CD4-positive, alpha-beta T cell treated with Interferon gamma for 1 hour (primary cell): ENCODE data around the gene ARID2.

ENCODE experiments used
- DNase-seq: peaks from one replicate; pipeline ENCODE4 v3.0.0-alpha.2; 2020

The ARID2 gene

GRCh38 chr12:45725631-45726602 is 3.6 kb upstream of the ARID2 start:
- DNase-seq: no peak

GRCh38 chr12:45726603-45727300 is 2.8 kb upstream of the ARID2 start:
- DNase-seq: peak; percentile 16

DNA sequence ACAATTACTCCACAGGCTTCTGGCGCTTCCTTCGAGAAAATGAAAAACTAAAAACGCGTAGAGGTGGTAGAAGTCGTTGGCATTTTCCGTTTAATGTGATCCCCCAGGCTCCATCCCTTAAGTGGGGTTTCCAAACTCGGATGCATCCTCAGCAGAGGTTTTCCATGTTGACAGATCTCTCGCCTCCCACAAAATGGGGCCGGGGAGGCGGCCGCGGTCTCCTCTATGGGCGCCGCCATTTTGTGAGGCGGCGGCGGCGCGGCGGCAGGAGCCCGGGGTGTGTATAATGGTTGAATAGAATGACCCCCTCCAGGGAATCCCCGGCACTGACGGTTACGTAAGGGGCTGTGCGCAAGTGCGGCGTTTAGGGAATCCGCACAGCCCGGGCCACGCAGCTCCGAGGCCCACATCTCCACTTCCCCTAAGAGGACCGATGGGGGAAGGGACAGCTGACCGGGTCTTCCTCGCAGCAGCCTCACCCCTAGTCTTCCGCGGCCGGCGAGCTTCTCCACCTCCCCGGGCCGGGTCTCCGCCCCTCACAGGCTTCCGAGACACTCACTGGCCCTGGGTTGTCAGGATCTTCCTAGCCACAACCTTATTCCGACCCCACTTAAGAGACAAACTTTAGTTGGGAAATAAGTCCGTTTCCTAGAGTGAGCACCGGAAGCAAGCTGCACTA is 2.1 kb upstream of the ARID2 start:
- DNase-seq: peak; percentile 96

DNA sequence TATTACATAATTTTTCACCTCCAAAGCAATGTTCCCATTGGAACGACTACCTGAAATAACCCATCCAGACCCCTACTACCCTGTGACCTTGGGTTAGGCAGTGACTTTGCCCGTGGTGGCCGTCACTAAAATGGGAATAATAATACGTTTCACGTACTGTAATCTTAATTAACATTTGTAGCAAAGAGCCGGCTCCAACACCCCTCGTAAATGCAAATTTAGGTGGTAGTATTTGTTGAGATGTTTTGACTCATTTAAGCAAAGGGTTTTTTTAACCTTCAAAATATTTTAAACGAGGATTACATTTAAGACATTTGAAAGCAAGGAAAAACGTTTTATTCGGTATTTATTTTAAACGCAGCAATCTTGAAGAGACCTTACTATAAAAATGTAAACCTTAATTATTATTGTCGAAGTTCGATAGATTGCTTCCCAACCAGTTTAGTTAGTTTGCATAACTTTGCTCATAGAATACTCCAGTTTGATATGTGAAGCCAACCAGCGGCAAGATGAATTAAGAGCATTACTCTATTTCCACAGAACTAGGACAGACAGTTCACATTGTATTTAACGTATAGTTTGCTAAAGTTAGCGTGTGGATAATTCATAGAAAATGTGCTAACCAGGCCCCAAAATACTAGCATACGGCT is 1.4 kb upstream of the ARID2 start:
- DNase-seq: no peak

- peak; percentile 98 for DNase-seq
Observed at GRCh38 chr12:45728630-45729232, 775 bp upstream of the ARID2 start.

GRCh38 chr12:45730084-45730347 is 510 bp downstream of the ARID2 start:
- DNase-seq: no peak

- peak; percentile 59 for DNase-seq
Observed at GRCh38 chr12:45730348-45731189, 1.1 kb downstream of the ARID2 start.

DNA sequence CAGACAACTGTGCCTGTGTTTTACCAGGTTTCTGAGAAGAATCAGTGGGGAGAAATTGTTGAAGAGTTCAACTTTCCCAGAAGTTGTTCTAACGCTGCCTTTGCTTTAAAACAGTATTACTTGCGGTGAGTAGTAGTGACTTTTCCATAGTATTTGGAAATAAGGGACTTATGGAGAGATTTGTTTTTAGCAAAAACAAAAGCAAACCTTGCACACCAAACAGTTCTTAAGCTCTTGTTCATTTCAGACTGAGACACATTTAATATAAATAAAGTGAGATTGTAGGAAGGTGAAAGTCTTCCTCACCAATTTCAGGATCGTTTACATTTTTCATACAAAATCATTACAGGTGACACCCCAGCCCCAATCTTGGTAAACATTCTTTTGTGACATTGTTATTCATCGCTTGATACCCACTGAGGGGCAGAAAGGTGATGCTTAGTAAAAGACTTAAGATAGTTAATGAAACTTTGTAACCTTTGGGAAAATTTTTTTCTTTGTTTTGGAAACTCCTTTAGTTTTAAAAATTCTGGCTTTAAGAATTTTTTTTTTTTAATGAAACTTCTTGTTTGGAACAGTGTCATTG is 1.8 kb downstream of the ARID2 start:
- no peak for DNase-seq

DNA sequence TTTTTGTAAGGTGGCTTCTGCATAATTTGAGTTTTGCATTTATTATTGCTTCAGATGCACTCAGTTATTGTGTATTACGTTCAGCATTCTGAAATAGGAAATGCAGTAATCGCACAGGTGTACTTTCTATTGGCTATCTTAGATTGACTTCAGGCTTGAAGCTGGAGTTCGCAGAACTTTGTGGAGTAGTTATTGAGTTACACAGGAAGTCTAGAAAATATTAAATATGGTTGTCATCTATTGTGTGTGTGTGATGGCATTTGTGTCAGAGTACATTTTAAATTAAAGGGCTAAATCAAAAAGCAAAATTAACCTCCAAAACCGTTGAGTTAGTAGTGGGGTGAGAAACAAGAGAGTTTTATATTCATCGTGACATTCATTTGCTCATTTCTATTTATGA is 2.7 kb downstream of the ARID2 start:
- DNase-seq: no peak

DNA sequence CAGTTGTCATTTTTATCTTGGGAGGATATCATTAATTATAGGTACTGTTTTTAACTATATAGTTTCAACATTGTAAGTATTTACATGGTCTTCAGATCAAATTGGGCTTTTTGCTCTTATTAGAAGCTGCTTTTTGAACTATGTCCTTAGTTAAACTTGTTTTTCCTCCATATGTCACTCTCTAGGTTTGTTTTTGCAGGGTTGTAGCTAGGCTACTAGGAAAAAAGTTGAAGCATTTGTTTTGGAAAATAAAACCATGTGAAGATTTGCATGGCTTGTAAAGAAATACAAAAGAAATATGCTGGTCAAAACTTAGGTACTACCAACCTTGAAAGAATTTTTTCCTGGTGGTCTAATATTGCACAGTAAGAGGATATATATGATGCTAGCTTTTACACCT is 3.4 kb downstream of the ARID2 start:
- no peak for DNase-seq

DNA sequence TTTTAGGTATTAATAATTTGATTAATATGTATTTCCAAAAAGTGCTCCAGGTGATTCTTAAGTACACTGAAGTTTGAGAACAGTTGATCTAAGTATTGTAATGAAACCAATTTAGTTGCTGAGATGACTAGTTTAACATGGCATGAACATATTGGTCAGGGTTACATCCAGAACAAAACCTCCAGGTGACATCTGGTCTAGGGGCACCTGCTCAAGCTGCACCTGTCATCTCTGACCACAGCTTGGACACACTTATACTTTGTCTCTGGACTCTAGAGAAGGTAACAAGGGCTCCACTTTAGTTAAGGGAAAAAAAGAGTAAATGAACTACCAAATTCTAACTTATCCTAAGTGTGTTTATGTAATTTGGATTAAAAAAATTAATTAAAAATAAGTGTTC is 8.1 kb downstream of the ARID2 start:
- no peak for DNase-seq

- DNase-seq: no peak
Observed at GRCh38 chr12:45742590-45742989, 13.1 kb downstream of the ARID2 start.

DNA sequence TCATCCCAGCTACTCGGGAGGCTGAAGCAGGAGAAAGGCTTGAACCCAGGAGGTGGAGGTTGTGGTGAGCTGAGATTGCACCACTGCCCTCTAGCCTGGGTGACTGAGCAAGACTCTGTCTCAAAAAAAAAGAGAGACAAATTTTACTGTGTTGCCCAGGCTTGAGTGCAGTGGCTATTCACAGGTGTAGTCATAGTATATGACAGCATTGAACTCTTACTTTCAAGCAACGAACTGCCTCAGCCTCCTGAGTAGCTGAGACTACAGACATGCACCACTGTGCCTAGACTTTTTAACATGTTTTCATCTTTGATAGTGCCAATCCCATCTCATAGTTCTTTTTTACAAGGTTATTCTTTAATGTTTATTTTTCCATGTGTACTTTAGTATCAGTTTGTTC is 13.7 kb downstream of the ARID2 start:
- no peak for DNase-seq

DNA sequence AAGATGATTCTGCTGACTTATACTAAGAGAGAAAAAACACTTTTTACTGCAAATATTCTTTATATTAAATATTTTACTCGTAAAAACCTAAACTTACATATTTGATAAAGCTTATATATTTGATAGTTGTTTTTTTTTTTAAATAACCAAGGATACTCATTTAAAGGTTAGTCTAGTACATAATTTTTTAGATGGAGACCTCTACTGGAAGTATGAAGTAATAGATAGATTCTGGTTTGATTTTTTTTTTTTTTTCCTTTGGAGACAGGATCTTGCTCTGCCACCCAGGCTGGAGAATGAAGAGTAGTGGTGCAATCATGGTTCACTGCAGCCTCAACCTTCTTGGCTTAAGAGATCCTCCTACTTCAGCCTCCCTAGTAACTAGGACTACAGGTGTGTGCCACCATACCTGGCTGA is 16.4 kb downstream of the ARID2 start:
- DNase-seq: no peak

- no peak for DNase-seq
Observed at GRCh38 chr12:45756666-45757065, 27.2 kb downstream of the ARID2 start.

DNA sequence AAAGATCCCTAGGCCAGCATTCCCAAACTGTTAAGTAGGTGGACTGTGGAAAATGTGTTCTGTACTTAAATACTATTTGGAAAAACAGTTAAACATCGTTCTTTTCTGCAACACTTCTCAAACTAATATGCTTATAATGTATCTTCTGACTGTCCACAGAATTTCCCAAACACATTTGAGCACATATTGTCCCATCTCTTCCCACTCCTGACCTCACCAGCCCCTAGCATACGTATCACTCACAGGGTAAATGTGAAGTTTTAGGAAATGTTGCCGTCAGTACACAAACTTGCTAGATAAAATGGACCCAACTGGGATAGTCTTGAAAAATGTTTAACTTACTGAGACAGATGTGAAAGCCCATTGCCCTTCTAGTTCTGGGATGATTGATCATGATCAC is 27.7 kb downstream of the ARID2 start:
- no peak for DNase-seq

- no peak for DNase-seq
Observed at GRCh38 chr12:45760333-45760732, 30.8 kb downstream of the ARID2 start.

DNA sequence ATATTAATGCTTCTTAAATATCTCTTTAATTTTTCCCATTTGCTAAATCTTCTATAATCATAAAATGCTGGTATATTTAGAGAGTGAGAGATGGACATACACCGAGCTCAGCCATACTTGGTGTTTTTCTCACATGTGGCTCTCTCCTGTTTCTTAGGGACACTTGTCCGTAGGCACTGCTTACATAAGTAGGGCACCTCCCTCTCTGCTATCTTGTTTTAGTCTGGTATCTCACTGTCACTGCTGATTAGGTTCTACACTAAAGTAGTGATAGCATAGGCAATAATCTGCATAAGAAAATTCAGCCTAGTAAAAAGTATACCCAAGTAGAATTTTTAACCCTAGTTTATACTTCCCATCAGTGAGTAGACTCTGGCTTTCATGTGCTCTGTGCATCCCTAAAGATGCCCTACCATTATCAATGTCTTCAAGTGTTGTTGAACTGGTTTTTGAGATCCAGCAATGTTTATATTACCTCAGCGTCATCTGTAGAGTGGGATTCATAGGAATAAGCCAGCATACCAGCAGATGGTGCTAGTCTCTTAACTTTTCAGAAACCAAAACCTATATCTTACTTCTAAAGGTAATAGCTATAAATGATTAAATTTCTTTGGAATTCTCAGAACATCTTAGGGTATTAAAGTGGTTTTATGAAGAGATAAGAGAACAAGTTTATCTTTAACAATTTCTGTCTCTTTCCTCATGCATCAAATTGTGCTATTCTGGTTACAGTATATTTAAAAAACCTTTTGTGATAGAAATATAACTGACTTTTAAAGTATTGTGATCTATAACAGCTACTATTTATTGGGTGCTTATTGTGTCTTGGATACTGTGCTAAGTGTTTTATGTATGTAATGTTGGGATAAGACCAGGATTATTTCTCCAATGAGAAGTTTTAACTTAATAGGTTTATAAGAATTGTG is 32.9 kb downstream of the ARID2 start:
- DNase-seq: no peak

- DNase-seq: no peak
Observed at GRCh38 chr12:45763381-45763780, 33.9 kb downstream of the ARID2 start.

DNA sequence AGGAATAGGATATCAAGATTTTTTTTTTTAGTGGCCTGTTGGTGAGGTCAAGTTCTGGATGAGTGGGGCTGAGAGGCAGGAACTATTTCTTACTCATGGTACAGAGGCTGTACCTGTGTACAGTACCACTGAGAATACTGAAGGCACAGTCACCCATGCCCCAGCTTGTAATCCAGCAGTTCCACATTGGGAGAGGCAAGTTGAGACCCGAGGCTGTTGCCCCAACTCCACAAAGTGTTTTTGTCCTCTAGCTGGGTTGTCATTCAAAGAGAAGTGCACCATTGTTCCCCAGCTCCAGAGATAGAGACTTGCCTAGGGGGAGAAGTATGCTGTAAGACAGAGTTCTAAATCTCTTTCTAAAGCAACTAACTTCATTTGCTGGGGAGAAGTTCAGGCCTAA is 38.7 kb downstream of the ARID2 start:
- no peak for DNase-seq
